ENCODE data around the gene KRTAP20-1.

GRCh38 chr21:30634906-30635305 is 18.7 kb downstream of the KRTAP20-1 start, which contains the start of gene KRTAP20-2:
- no peak for TF ChIP-seq CTCF (IDR thresholded peaks at IDR 0.05; ENCODE audit: borderline replicate concordance, extremely low read depth, low read length, poor library complexity, severe bottlenecking)
- TF ChIP-seq EZH2 (IDR thresholded peaks at IDR 0.05; ENCODE audit: borderline replicate concordance, low read depth, low read length, severe bottlenecking), result no peak

All from DND-41 (cell line).